Mesothelial cell of epicardium (in vitro differentiated cells): ENCODE measurements around the gene NAA38. TPM values are rescaled to one million over a fixed set of nuclear protein-coding genes. Genes with fewer than 3 reads are reported as not detected.

Source experiments
- DNase-seq, 2 experiments: peaks; one replicate each; pipeline ENCODE4 v3.0.0; 2021; ENCODE audit warnings: low spot score in 2 of 2; ENCODE audit not compliant: unreplicated experiment in 2 of 2
- H3K27ac Mint-ChIP-seq: 2 replicates; pipeline ENCODE4 v1.8.0; 2021; ENCODE audit warnings: mixed read lengths
- H3K27me3 Mint-ChIP-seq: 2 replicates; pipeline ENCODE4 v1.8.0; 2021; ENCODE audit warnings: low read depth, mixed read lengths
- H3K36me3 Mint-ChIP-seq: 2 replicates; pipeline ENCODE4 v1.8.0; 2021; ENCODE audit warnings: mixed read lengths
- H3K4me1 Mint-ChIP-seq: 2 replicates; pipeline ENCODE4 v1.8.0; 2021; ENCODE audit warnings: mixed read lengths
- H3K4me3 Mint-ChIP-seq: 2 replicates; pipeline ENCODE4 v1.8.0; 2021; ENCODE audit warnings: mild to moderate bottlenecking, moderate library complexity, mixed read lengths
- H3K9me3 Mint-ChIP-seq: 2 replicates; pipeline ENCODE4 v1.8.0; 2021; ENCODE audit warnings: mixed read lengths
- CTCF ChIP-seq: fragments of 200-600 bp; sonication (generic); IDR thresholded peaks from one replicate; pipeline ENCODE4 v1.5.0; 2021; ENCODE audit warnings: antibody characterized with exemption; ENCODE audit not compliant: unreplicated experiment
- total RNA-seq: library from RNA; stranded (reverse); gene quantifications from 3 replicates; pipeline ENCODE4 v1.2.1, GENCODE V29; 2021

NAA38 gene
- total RNA-seq, 1 donor from 2014 or later = 67.2 TPM

GRCh38 chr17:7841396-7841914, 15.9 kb downstream of the NAA38 start:
- peak in 1 of 2 experiments; percentile 73 for DNase-seq

GRCh38 chr17:7840875-7841274, 16.5 kb downstream of the NAA38 start:
- Mint-ChIP-seq H3K36me3 (peaks cover 4% of the 10 kb centered on the region), H3K9me3 (no peaks in the 10 kb centered on the region), H3K4me1 (peaks cover 60% of the 10 kb centered on the region), H3K27me3 (no peaks in the 10 kb centered on the region), H3K27ac (peak overlapping the region; percentile 98), H3K4me3 (peak overlapping the region; percentile 95)
- no peak for DNase-seq
- no peak for TF ChIP-seq CTCF

More at GRCh38 chr17:7841396-7841914, 15.9 kb downstream of the NAA38 start:
- Mint-ChIP-seq H3K9me3 (no peaks in the 10 kb centered on the region), H3K27me3 (no peaks in the 10 kb centered on the region), H3K4me3 (peak overlapping the region; percentile 95), H3K36me3 (peaks cover 4% of the 10 kb centered on the region), H3K27ac (peak overlapping the region; percentile 99), H3K4me1 (peaks cover 59% of the 10 kb centered on the region)
- no peak for TF ChIP-seq CTCF

DNA sequence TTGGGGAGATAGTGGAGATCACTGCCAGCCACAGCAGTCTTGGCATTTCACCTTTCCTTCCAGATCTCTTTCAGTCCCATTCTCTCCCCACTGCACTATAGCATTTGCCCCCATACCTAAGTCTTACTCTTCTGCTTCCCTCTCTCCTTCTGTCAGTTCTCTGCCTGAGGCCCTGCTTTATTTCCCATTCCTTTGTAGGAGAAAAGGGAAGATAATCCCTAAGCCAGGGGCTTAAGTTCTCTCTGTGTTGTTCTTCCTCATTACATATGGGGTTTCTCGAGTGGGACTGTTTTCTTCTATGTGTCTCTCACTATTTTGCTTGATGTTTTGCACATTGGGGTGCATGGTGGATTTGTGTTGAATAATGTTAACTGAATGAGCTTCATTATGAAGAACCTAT, 16.9 kb downstream of the NAA38 start:
- Mint-ChIP-seq H3K27ac (peak overlapping the region; percentile 98), H3K27me3 (no peaks in the 10 kb centered on the region), H3K36me3 (peaks cover 4% of the 10 kb centered on the region), H3K4me1 (peaks cover 58% of the 10 kb centered on the region), H3K9me3 (no peaks in the 10 kb centered on the region), H3K4me3 (peak overlapping the region; percentile 95)
- TF ChIP-seq CTCF = no peak
- no peak for DNase-seq

DNA sequence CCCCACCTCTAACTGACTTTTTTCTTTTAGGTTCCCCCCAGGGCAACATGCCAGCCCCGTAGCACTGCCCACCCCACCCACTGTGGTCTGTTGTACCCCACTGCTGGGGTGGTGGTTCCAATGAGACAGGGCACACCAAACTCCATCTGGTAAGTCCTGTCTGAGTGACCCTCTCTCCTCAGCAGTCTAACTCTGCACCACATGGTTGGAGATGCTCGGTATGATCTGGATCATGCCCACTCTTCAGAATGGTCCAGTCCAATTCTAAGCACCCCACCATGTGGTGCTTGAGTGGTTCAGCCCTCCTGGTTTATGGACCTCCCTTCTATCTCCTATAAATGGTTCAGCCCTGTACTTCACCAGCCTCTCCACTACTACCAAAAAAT, 17.5 kb downstream of the NAA38 start:
- Mint-ChIP-seq H3K4me1 (peaks cover 60% of the 10 kb centered on the region), H3K27me3 (no peaks in the 10 kb centered on the region), H3K36me3 (peaks cover 4% of the 10 kb centered on the region), H3K4me3 (peak overlapping the region; percentile 96), H3K9me3 (no peaks in the 10 kb centered on the region), H3K27ac (peak overlapping the region; percentile 98)
- TF ChIP-seq CTCF = no peak
- DNase-seq = no peak

DNA sequence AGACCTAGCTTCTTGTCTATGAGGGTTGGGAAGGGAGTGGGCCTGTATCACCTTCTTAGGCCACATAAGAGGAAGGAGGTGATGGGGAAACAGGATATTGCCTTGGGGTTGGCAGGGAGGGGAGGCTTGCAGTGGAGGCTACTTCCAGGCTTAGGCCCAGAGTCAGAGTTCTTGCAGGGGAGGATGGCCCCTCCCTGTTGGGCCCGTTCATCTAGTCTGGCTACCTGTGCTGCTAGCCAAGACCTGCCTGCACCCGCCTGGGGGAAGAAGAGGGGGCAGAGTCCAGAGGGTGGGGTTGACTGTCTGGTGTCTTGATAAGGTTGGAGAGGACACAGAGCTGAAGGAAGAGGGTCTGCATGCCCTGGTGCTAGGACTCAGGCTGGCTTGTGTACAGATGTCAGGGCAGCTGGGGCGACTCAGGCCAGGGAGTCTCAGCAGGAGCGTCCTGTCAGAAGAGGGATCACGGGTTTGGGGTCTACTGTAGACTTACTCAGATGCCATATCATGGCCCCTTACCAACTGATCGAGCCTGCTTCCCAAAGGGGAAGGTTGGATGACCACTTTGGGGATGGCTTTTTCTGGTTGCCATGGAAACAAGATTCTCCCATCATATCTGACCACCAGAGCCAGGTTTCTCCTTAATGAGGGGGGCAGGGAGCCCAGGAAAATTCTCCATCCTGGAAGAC, 18.0 kb downstream of the NAA38 start:
- H3K36me3 Mint-ChIP-seq = peaks cover 4% of the 10 kb centered on the region
- peaks cover 60% of the 10 kb centered on the region for H3K4me1 Mint-ChIP-seq
- DNase-seq = no peak
- no peaks in the 10 kb centered on the region for H3K27me3 Mint-ChIP-seq
- peak overlapping the region; percentile 98 for H3K27ac Mint-ChIP-seq
- no peaks in the 10 kb centered on the region for H3K9me3 Mint-ChIP-seq
- TF ChIP-seq CTCF = no peak
- peak overlapping the region; percentile 96 for H3K4me3 Mint-ChIP-seq
